Endothelial cell of hepatic sinusoid (primary cell): Measurements from ENCODE around the gene GNL2.
"Not testable (repeated sequence)": the region's sequence is repeated elsewhere in the genome, so short reads cannot be mapped to it uniquely, and the experiment has no call there.

ENCODE experiments used
- in situ Hi-C: cut with HindIII; loops from 2 replicates; pipeline ENCODE4 v1.10.0; 2017; ENCODE audit warnings: low sequenced_read_pairs

Gene GNL2

DNA sequence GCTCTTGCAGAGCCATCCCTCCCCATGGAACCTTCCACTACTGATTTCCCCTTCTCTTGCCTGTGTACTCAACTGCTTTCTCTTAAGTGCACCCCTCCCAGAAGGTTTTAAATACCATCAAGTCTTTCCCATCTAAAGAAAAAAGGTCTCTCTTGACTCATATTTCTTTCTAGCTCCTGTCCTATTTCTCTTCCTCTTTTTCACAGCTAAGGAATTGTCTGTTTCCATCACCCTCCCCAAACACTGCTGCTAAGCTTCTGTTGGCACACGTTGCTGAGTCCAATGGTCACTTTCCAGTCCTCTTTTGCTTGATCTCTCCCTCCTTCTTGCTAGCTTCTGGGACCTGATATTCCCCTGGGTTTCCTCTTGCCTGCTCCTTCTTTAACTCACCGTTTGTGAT, 13.3 kb upstream of the GNL2 start:
- in situ Hi-C loops: no loop called here

DNA sequence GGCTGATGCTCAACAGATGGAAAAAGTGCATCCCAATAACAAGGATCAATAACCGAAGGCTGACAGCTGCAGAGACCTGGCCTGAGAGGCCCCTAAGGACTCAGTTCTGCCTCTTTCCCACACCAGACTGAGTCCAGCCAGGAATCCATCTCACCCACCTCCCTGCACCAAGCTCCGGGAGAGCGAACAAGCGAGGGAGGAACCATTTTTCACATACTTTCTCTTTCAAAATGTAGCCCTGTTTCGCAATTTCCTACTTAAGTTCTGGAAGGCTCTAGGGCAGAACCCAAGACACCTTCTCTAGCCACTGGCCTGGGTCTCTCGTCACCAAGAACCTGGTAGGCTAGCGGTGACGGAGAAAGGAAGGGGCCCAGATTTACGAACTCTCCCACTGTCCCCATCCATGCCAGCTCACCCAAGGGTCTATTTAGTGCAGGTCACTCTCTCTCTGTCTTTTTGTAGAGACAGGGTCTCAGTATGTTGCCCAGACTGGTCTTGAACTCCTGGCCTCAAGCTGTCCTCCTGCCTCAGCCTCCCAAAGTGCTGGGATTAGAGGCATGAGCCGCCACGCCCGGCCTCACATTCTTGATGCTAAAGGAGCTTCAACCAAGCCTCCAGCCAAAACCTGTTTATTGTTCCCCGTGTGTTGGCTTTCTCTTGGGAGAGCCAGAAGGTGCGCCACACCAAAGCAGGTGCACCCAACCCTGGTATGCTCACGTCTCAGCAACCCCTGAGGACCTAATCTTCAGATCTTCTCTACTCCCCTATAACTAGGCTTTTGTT, 10.9 kb upstream of the GNL2 start:
- in situ Hi-C loops: no loop called here

DNA sequence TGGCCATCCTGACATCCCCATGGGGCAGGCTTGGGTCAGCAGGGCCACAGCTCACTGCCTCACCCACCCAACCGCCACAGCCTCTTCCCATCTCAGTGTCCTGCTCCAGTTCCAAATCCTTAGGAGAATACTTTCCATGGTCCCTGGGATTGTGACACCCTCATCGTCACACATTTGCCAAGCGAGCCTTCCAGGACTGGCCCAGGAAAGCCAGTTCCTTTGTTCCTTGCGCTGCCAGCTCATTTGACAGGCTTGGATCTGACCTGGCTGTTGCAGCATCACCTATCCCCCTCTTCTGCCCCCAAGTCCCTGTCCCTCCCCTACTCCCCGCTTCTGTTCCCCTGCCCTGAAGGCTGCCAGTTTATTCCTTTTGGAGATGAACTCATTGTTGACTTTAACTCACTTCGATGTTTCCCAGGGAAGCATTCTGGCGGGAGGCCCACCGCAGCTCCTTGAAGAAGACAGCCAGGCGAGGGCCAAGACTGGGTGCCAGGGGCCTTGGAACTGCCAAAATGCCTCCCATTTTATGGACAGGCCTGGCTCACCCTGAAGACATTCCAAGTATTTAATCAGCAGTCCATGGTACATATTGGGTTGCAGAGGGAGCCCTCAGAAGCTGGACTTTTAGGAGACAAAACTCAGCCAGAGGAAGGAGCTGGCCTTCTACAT, 10.2 kb upstream of the GNL2 start:
- in situ Hi-C loops: no loop called here

DNA sequence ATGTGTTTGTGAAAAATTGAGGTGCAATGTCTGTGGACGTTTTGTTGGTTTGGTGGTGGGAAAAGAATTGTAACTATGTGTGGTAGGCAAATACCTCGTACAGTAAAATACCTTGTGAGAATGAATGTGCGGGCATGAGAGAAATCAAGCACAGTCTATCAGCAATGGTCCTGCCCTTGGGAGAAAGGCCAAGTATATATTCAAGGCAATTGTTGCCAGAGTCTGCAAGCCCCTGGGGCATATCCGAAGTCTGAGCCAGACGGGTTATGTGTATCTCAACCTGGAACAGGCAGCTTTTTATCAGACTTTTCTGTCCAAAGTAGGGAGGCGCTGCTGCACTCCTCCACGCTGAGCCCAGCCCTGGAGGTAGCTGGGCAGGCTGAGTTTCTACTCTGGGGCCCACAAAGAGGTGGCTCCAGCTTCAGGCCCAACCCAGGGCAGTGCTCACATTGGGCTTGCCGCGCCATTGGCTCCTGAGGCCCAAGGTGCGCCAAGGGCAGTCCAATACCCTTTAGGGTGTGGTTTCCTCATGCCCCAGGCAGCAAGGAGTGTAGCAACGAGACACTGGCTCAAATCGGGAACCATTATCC, 9.4 kb upstream of the GNL2 start:
- in situ Hi-C loops: no loop called here

DNA sequence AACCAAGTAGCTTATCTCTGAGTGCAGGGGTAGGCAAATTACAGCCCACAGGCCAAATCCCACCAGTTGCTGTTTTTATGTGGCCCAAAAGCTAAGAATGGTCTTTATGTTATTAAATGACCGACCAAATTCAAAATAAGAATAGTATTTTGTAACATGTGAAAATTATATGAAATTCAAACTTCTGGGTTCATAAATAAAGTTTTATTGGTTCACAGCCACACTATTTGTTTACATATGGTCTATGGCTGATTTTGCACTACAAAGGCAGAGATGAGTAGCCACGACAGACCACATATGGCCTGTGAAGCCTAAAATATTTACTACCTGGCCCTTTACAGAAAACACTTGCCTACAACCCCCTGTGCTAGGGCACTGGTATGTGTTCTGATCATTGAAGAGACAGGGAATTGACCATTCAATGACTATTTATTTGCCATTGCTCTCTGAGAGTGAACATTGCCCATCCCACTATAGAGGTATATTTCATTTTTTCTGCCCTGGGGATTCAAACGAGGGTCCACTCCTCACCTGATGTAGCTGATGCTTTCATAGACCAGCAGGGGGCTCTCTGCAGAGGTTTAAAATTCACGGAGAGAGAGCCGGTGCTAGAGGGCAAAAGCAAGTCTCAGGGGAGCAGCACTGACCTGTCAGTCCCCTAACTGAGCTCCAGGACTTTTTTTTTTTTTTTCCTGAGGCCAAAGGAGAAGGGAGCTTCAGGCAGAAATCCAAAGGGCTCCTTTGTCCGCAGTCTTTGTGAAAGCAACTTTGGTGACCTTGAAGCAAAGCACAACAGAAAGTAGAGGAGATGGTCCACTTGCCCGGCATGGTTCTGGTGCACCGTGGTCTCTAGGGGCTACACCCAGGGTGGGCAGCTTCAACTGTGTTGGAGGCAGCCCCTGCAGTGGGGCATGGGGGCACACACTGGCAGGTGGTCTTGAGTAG, 7.3 kb upstream of the GNL2 start:
- in situ Hi-C loops: no loop called here

DNA sequence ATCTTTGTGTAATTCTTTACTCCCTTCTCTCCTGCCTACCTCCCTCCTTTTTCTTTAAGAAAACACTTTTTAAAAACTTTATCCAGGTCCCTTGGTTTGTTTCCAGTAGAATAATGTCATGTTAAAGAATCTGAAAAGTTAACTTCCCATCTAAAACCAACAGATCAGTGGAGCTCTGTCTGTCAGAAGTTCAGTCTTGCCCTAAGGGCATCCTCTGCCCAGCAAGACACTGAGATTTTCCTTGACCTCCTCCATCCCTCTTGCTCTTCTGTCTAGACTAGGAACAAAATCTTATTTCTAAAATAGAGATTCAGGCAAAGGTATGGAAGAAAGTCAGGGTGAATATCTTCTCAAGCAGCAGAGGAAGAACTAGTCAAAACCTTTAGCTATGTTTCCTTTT, 5.7 kb upstream of the GNL2 start:
- in situ Hi-C loops: no loop called here

DNA sequence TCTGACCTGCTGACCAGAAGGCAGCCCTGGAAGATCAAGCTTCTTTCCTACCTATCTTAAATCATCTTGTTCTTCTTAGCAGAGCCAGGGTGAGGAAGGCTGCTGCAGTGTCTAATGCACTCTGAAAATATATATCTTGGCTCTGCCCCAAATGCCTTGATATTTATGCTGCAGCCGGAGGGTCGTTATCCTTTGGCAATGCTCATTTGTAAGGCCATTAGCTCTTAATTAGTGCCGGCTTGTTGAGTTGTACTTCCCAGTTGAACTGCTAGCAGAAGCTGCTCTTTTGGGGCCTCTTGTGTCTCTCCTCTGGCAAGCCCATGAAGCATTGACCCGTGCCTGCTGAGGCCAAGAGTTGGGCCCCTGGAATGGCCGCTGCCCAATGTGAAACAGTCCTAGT, 4.2 kb upstream of the GNL2 start:
- in situ Hi-C loops: loop anchor here (5.0 kb wide), 3 partner anchors 82 to 143 kb away; no protein-coding TSS in a partner anchor

DNA sequence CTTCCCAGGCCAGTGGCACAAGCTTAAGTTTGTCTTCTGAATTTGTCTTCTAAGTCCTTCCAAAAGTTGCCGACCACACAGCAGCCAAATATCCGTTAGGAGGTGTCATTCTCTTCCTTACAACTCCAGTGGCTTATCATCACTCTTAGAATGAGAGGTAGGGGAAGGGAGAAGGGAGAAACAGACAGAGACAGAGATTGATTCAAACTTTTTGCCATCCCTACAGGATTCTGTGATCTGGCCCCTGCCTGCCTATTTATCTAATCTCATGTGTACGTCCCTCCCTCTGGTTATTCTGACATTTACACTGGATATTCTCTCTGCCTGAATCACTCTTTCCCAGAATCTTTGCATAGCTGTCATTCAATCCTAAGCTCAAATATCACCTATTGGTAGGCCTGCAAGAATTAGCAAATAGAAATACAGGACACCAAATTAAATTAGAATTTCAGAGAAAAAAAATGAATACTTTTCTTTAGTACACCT, 488 bp upstream of the GNL2 start:
- in situ Hi-C loops: loop anchor here (5.0 kb wide), 3 partner anchors 86 to 139 kb away; no protein-coding TSS in a partner anchor

DNA sequence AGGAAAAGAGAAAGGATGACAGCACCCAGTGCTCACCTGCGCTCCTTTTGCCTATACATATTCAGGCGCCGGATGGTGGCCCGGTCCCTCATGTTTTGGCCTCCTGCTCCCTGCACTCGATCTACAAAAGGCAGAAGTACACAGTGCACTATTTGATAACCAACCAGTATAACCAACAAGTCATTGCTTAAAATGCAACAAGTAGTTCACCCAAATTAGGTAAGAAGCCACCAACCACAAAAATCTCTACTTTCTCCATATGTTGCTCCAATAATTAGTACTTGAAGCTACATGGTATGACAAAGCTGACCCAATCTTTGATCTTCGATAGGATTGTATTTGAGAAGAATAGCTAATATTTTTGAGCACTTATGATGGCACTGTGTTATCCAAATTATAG, 2.0 kb downstream of the GNL2 start:
- in situ Hi-C loops: no loop called here

DNA sequence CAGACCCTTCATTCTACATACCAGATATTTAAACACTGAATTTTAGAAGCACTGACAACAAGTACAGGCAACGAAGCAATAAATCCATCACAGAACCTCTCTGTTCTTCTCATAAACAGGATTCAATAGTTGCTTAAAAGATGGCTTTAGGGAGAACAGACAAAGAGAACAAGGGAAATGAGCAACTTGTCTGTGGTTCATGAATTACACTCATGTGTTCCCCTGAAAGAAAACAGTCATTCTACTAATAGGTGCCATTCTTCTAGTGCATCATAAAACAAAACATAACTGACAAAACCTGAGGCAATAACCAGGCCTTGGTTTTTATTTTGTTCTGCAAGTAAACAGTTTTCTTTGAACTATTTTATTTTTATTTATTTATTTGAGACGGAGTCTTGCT, 6.8 kb downstream of the GNL2 start:
- in situ Hi-C loops: no loop called here

DNA sequence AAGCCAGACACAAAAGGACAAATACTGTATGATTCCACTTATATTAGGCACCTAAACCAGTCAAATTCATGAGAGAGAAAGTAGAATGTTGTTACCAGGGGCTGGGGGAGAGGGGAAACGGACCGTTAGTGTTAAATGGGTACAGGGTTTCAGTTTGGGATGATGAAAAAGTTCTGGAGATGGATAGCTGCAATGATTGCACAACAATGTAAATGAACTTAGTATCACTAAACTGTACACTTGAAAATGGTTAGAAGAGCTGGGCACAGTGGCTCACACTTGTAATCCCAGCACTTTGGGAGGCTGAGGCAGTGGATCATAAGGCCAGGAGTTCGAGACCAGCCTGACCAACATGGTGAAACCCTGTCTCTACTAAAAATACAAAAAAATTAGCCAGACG, 11.2 kb downstream of the GNL2 start:
- in situ Hi-C loops: not testable (repeated sequence)

DNA sequence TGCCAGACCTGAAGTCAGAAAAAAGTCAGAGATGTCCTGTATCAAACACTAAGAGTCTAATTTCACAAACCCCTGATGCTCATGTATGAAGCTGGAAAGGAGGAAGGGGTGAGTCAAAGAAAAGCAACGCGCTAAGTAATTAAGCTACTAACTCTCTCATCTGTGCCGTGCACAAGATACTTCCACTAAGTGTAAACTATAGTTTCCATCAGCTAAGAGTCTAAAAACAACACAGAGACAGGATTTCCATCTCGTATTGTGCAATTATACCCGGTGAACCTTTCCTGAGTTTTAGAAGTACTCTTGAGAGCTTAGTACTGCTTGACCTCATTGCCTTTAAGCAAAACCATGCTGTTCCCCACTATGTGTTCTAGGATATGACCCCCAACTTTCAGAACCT, 20.0 kb downstream of the GNL2 start:
- in situ Hi-C loops: no loop called here

DNA sequence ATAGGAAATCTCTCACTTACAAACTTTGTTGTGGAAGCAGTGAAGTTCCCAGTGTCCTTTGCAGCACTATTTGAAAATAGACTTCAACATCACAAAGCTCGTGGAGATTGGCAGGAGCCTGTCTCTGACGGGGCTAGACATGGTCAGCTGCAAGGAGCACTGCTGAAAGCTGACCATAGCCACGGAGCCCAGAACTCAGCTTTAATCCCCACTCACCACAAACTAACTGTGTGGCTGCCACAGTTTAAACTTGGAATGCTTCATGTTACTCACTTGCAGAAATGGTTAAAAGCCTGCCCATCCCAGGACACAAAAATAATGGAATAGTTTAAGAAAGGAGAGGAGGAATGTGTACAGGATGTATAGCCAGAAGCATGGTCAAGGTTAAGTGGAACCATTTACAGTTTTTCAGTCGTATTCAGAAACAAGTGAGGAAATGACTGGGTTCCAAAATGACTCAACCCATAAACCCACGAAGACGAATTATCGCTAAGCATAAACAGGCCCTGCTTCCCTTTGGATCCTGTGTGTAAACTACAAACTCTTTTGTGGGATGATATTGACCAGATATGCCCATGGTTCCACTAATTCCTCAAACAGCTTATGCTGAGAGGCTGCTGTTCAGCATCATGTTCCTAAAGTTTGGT, 20.8 kb downstream of the GNL2 start:
- in situ Hi-C loops: no loop called here

DNA sequence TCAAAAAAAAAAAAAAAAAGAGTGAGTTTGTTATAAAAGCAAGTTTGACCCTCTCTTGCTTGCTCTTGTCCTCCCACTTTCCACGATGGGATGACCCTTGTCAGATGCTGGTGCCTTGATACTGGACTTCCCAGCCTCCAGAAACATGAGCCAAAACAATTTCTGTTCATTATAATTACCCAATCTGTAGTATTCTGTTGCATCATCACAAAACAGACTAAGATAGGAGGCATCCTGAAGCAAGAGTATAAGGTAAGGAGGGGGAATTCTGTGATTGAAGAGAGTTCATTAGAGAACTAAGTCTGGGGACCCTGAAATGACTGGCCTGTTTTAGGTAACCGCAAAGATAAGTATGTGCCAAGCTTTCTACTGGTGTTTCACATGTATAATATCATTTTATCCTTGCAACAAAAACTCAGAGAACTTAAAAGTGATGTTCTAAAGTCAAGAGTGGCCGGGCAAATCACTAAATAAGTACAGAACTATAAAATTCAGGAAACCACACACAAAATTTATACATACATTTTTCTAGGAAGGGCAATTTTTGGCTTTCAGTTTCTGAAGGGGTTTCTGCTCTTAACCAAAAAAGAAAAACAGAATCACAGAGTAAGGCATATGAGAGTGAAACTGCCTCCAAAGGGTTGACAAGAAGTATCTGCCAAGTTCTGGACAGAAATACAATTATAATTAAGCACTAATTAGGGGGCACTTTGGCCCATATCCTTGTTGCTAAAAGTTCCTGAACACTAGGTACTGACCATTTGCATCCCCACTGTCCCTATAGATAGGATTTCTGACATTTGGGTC, 25.0 kb downstream of the GNL2 start:
- in situ Hi-C loops: no loop called here

DNA sequence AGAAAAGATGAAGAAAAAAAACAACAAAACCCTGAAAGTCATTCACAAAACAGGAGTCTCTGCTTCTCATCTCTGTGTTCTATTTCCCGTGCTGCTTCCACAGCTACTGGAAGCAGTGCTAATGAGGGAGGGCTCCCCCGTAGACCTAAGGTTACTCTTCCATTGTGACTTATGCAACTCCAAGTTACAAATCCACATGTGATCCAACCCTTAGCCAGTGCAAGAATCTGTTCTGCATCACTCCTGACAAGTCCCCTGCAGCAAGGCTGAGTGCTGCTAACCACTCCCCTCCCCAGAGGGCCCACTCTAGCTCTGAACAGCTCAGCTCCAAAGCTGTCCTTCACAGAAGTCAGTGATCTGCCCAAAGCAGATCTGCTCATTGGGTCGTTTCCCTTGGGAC, 28.7 kb downstream of the GNL2 start:
- in situ Hi-C loops: no loop called here

DNA sequence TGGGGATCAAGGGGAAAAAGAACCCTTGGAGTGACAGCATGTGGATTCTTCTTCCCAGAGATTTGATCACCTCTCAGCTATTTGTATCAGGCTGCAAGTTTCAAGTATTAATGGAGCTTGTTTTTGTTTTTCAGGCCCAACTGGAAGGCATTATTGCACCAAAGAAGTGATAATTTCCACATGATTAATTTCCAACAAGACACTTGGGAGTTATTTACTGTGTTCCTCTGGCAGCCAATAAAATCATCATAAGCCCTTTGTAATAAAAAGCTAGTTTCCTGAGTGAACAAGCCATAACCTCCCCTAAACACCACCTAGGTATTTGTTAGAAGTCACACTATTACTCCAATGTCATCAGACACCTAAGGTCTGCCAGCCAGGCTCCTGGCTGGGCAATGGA, 30.8 kb downstream of the GNL2 start:
- in situ Hi-C loops: no loop called here

DNA sequence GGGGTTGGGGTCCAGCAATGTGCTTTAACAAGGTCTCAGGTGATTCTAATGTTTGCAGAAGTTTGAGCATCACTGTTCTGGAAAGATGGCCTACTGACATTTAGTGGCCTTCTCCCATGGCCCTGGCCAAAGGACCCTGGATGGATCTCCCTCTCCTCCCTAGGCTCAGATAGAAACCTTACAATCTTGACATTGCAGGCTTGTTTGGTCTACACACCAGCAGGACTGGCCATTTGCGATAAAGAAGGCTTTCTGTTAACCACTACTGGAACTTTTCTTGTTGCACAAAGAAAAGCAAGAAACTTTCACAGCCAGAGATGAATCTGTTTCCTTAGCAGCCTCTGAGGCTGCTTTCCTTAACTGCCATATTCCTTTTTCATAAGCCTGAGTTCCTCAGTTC, 32.8 kb downstream of the GNL2 start:
- in situ Hi-C loops: no loop called here

DNA sequence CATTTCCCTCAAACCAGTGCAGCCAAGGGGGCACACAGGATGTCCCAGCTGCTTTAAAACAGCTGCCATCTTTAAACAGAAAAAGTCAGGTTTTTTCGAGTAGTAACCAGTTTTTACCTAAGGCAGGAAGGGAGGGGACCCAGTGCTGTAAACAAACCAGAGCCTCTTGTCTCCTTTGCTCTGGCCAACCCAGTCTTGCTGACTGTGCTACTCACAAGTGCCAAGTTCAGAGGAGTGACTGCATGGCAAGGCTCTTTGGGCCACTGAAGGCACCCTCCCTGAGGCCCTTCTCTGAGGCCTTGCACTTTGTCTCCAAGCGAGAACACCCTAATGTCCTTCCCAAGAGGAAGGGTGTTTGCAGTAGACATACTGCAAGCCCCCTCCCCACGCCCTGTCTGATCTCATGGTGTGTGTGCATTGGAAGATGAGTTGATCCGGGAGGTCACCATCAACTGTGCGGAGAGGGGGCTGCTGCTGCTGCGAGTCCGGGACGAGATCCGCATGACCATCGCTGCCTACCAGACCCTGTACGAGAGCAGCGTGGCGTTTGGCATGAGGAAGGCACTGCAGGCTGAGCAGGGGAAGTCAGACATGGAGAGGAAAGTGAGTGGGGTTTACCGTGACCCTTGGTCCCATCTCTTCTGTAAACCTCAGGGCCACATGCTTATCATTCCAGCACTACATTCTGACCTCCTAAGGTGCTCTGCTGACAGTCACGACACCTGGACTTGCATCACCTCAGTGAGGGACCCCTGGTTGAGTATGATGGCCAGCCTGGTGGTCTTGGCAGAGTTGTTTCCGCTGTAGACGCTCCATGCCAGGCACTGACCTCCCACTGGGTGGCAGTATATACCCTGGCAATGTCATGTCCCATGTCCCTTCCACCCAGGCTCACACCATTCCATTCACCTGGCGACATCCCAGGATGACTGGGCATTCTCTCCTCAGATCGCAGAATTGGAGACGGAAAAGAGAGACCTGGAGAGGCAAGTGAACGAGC, 34.3 kb downstream of the GNL2 start:
- in situ Hi-C loops: no loop called here
